Ishikawa (cell line): ENCODE measurements around the gene AP3B1.

Experiments
- CEBPB ChIP-seq: IDR thresholded peaks from 2 replicates; pipeline ENCODE4 v1.6.1; 2012
- CREB1 ChIP-seq: IDR thresholded peaks from 2 replicates; pipeline ENCODE4 v1.6.1; 2012; ENCODE audit warnings: low read depth
- EP300 ChIP-seq: IDR thresholded peaks from 2 replicates; pipeline ENCODE4 v1.6.1; 2012; ENCODE audit warnings: borderline replicate concordance
- FOXM1 ChIP-seq: IDR thresholded peaks from 2 replicates; pipeline ENCODE4 v1.6.1; 2012; ENCODE audit warnings: low read depth, borderline replicate concordance
- NFIC ChIP-seq: IDR thresholded peaks from 2 replicates; pipeline ENCODE4 v1.6.1; 2012
- RAD21 ChIP-seq: IDR thresholded peaks from 2 replicates; pipeline ENCODE4 v1.6.1; 2012; ENCODE audit warnings: low read depth
- REST ChIP-seq: IDR thresholded peaks from 2 replicates; pipeline ENCODE4 v1.6.1; 2012; ENCODE audit warnings: low read depth, mild to moderate bottlenecking
- TAF1 ChIP-seq: IDR thresholded peaks from 2 replicates; pipeline ENCODE4 v1.6.1; 2012; ENCODE audit warnings: low read depth, mild to moderate bottlenecking
- TCF12 ChIP-seq: IDR thresholded peaks from 2 replicates; pipeline ENCODE4 v1.6.1; 2012; ENCODE audit warnings: low read depth
- YY1 ChIP-seq: IDR thresholded peaks from 2 replicates; pipeline ENCODE4 v1.6.1; 2012; ENCODE audit warnings: low read depth
- TF ChIP-seq, protein P1 (sequence below): IDR thresholded peaks from 2 replicates; pipeline ENCODE4 v1.6.1; 2012

- TF ChIP-seq FOXM1 (no peak), CEBPB (no peak), EP300 (no peak), RAD21 (no peak), REST (no peak), TAF1 (no peak), YY1 (no peak), CREB1 (no peak), TCF12 (no peak), NFIC (no peak)
- TF ChIP-seq, protein P1, sequence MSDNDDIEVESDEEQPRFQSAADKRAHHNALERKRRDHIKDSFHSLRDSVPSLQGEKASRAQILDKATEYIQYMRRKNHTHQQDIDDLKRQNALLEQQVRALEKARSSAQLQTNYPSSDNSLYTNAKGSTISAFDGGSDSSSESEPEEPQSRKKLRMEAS, result no peak
Measured at GRCh38 chr5:78293851-78294247, 649 bp downstream of the AP3B1 start.
